RWPE1 (cell line): ENCODE data around the gene ACHE.

Experiments used
- CTCF ChIA-PET: fragments of 350-600 bp; sonication (Branson Sonifier 250); formaldehyde crosslinking; extraction: SDS; loops from one replicate; lab custom pipeline; 2021; lab: Yijun Ruan, JAX
- POLR2A ChIA-PET: fragments of 400-600 bp; formaldehyde crosslinking; extraction: SDS; loops from one replicate; lab custom pipeline; 2020; ENCODE audit warnings: antibody characterized with exemption; ENCODE audit not compliant: low non-redundant PET; lab: Yijun Ruan, JAX
- DNase-seq: peaks from one replicate; pipeline ENCODE4 v3.0.0; 2012; ENCODE audit warnings: low spot score
- H3K27ac ChIP-seq: fragments of 450-650 bp; 2 replicates; pipeline ENCODE4 v1.5.1; 2017
- TF ChIP-seq, protein P1 (sequence below): fragments of 450-650 bp; conservative IDR thresholded peaks from 2 replicates; pipeline ENCODE4 v1.5.1; 2017; ENCODE audit warnings: low read depth, mild to moderate bottlenecking

Gene ACHE

DNA sequence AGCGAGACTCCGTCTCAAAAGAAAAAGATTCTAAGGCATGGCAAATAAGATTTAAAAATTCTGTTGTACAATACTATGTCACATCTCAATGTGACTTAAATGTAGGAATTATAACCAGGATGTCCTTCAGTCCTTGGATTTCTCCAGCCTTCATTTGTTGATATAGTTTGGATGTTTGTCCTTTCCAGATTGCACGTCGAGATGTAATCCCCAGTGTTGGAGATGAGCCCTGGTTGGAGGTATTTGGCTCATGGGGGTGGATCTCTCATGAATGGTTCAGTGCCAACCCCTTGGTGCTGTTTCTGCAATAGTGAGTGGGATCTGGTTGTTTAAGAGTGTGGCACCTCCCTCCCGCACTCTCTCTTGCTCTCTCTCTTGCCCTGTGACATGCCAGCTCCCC lies 12.8 kb upstream of the ACHE start:
- ChIA-PET POLR2A (no interaction called here), CTCF (no interaction called here)
- DNase-seq = no peak
- TF ChIP-seq, protein P1, sequence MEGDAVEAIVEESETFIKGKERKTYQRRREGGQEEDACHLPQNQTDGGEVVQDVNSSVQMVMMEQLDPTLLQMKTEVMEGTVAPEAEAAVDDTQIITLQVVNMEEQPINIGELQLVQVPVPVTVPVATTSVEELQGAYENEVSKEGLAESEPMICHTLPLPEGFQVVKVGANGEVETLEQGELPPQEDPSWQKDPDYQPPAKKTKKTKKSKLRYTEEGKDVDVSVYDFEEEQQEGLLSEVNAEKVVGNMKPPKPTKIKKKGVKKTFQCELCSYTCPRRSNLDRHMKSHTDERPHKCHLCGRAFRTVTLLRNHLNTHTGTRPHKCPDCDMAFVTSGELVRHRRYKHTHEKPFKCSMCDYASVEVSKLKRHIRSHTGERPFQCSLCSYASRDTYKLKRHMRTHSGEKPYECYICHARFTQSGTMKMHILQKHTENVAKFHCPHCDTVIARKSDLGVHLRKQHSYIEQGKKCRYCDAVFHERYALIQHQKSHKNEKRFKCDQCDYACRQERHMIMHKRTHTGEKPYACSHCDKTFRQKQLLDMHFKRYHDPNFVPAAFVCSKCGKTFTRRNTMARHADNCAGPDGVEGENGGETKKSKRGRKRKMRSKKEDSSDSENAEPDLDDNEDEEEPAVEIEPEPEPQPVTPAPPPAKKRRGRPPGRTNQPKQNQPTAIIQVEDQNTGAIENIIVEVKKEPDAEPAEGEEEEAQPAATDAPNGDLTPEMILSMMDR = no peak
- no peak overlapping the region for H3K27ac ChIP-seq

GRCh38 chr7:100902638-100903037 lies 7.0 kb upstream of the ACHE start:
- ChIA-PET CTCF (interaction anchor here (3.4 kb wide), 1 partner anchor 156 kb away, joined by 17 read pairs; no protein-coding TSS in a partner anchor), POLR2A (no interaction called here)
- H3K27ac ChIP-seq = no peak overlapping the region
- DNase-seq = no peak
- TF ChIP-seq, protein P1 = no peak

GRCh38 chr7:100901921-100902332 lies 6.2 kb upstream of the ACHE start:
- no peak overlapping the region for H3K27ac ChIP-seq
- TF ChIP-seq, protein P1 = no peak
- ChIA-PET POLR2A (no interaction called here), CTCF (interaction anchor here (0.6 to 3.4 kb wide), 2 partner anchors 35 to 157 kb away, joined by 3 to 17 read pairs; no protein-coding TSS in a partner anchor)
- DNase-seq = no peak

- ChIA-PET POLR2A (no interaction called here), CTCF (interaction anchor here (0.6 to 3.4 kb wide), 3 partner anchors 11 to 343 kb away, joined by 4 to 17 read pairs (median 4); no protein-coding TSS in a partner anchor)
- TF ChIP-seq, protein P1 = no peak
- no peak for DNase-seq
- H3K27ac ChIP-seq = no peak overlapping the region
These were observed 5.3 kb upstream of the ACHE start for GRCh38 chr7:100900978-100901377.

DNA sequence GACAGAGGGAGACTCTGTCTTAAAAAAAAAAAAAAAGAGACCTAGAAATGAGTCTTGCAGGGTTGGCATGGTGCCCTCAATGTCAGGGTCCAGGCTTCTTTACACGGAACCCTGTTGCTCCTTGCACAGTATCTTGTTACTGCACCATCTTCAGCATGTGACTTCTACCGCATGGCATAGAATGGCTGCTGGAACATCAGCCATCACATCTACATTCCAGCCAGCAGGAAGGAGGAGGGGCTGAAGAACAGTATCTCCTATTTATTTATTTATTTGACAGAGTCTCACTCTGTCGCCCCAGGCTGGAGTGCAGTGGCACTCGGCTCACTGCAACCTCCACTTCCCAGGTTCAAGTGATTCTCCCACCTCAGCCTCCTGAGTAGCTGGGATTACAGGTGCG lies 3.7 kb upstream of the ACHE start:
- H3K27ac ChIP-seq = no peak overlapping the region
- DNase-seq = no peak
- CTCF ChIA-PET = interaction anchor here (0.6 to 3.4 kb wide), 5 partner anchors 120 to 193 kb away, joined by 4 to 17 read pairs (median 6); partner anchors contain the start of gene POP7
- TF ChIP-seq, protein P1 = no peak
- POLR2A ChIA-PET = no interaction called here

DNA sequence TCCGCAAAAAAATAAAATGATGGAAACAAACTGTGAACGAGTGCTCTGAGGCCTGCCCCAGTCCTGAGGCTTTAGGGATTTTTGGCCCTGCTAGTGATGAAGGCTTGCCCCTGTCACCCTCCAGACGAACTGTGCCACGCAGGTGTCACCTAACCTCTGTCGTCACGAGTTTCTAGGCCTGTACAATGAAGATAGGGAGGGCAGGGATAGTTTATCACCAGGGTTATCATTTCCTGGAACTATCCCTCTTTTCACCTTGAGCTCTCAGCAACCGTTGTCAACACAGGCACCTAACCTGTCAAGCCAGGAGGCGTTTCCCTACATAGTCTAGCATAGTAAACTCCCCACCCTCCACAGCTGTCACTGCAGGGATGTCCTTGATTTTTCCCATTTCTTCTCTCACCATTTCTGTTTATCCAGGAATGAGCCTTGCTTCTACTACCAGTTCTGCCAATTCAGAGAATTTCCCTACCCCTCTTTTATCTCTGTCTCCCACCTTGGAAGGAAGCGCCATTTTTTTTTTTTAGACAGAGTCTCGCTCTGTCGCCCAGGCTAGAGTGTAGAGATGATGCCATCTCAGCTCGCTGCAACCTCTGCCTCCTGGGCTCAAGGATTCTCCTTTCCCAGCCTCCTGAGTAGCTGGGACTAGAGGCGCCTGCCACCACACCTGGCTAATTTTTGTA lies 2.2 kb upstream of the ACHE start:
- TF ChIP-seq, protein P1 = no peak
- H3K27ac ChIP-seq = no peak overlapping the region
- CTCF ChIA-PET = interaction anchor here (0.6 kb wide), 1 partner anchor 161 kb away, joined by 3 read pairs; no protein-coding TSS in a partner anchor
- POLR2A ChIA-PET = no interaction called here
- no peak for DNase-seq
